Omental fat pad (tissue), 4 donors: ENCODE data around the gene GABRR2. TPM values are rescaled to one million over a fixed set of nuclear protein-coding genes. Genes with fewer than 3 reads are reported as not detected.

Source experiments
- ATAC-seq: fragments of 150-250 bp; one replicate; pipeline ENCODE4 v1.9.1; 2016; ENCODE audit warnings: mild to moderate bottlenecking, moderate library complexity; ENCODE audit not compliant: low FRiP score
- DNase-seq: peaks from one replicate; pipeline ENCODE4 v3.0.0-alpha.2; 2019; ENCODE audit warnings: low spot score
- total RNA-seq, 4 donors: library from RNA; depleted of rRNA; stranded (reverse); fragments of >200 nt; gene quantifications; one replicate each; pipeline ENCODE4 v1.1.0, GENCODE V29; 2016
- TF ChIP-seq, protein P1 (sequence below), 3 donors: fragments of 450-650 bp; IDR thresholded peaks; one replicate each; pipeline ENCODE4 v1.5.1; 2016 to 2017; ENCODE audit warnings: antibody characterized with exemption in 3 of 3, mild to moderate bottlenecking in 3 of 3, moderate library complexity in 2 of 3

Gene GABRR2
- total RNA-seq, 4 donors from 2014 or later = 0.50 to 2.4 (median 1.3) TPM

DNA sequence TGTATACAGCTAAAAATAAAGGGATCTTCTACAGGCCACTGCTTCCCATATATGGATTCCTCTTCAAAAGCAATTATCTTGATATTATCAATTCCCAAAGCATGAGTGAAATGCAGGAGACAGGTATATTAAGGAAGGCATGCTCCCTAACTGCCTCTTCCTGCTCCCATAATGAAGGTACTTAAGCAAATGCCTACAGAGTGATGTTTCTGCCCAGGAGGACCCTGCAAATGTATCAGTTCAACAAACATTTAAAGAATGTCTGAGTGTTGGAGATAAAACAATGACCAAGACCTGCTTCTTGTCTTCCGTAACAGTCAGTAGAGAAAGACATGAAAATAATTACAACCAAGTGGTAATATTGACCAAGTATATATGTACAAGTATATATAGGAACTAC lies 33.3 kb upstream of the GABRR2 start:
- DNase-seq (no peak), ATAC-seq (no peak)
- TF ChIP-seq, protein P1, sequence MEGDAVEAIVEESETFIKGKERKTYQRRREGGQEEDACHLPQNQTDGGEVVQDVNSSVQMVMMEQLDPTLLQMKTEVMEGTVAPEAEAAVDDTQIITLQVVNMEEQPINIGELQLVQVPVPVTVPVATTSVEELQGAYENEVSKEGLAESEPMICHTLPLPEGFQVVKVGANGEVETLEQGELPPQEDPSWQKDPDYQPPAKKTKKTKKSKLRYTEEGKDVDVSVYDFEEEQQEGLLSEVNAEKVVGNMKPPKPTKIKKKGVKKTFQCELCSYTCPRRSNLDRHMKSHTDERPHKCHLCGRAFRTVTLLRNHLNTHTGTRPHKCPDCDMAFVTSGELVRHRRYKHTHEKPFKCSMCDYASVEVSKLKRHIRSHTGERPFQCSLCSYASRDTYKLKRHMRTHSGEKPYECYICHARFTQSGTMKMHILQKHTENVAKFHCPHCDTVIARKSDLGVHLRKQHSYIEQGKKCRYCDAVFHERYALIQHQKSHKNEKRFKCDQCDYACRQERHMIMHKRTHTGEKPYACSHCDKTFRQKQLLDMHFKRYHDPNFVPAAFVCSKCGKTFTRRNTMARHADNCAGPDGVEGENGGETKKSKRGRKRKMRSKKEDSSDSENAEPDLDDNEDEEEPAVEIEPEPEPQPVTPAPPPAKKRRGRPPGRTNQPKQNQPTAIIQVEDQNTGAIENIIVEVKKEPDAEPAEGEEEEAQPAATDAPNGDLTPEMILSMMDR (IDR thresholded peaks at IDR 0.05) = no peak

DNA sequence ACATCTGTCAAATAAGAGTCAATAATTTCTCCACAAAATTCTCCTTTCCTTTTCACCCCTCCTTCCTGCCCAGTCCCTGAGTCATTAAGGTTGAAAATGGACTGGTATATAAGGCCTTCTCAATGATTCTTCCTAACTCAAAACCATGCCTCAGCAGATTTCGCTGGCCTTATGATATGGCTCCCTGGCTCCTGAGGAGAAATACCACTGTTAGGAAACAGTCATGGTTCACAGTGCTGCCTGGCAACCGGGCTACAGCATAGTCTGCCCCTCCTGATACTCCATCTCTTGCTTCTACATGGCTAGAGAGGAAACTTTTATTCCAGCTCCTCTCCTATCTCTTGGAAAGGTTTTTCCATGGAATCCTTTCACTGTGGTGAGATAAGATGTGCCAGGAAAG lies 32.7 kb upstream of the GABRR2 start:
- ATAC-seq (no peak), DNase-seq (no peak)
- TF ChIP-seq, protein P1 (IDR thresholded peaks at IDR 0.05) = no peak

DNA sequence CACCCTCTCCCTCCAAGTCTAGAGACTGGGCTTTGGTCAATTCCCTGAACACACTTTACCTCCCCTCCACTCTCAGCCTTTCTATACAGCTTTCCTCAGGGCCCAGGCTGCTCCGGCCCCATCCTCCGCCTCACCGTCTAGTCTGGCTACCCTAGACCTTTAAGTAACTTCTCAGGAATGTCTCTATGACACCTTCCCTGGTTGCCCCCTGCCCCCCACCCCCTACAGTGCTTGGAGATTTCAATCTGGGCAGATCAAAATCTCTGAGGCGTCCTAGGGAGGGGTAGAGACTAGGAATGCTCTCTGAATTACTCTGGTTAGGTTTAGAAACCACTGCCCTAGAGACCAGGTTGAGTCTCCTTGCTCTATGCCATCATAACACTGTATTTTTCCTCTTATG lies 31.3 kb upstream of the GABRR2 start:
- ATAC-seq = no peak
- TF ChIP-seq, protein P1 (IDR thresholded peaks at IDR 0.05) = no peak
- DNase-seq = no peak

DNA sequence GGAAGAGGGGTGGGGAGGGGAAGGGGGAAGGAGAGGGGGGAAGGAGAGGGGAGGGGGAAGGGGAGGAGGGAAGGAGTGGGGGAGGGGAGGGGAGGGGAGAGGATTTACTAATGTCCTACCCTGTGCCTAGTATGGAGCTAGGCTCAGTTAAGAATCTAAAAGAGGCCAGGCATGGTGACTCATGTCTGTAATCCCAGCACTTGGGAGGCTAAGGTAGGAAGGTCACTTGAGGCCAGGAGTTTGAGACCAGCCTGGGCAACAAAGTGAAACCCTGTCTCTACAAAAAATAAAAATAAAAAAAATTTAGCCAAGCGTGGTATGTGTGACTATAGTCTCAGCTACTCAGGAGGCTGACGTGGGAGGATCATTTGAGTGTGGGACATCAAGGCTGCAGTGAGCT lies 24.5 kb upstream of the GABRR2 start:
- TF ChIP-seq, protein P1 (IDR thresholded peaks at IDR 0.05) = no peak
- DNase-seq = no peak
- ATAC-seq = no peak

DNA sequence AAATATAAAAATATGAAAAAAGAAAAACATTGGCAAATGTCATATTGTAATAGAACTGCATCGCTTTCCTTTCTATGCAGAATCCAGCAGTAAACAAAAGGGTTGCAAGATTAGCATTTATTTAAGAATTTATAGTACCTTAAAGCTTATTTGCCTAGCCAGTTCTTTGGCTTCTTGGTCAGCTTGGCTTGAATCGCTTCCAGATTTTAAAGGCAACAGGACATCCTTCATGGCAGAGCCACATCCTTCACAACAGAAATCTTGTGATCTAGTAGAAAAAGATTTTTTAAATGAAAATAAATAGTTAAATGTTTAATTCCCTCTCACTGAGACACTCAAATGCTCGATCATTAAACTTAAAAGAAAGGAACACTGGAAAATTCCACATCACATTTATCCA lies 20.1 kb upstream of the GABRR2 start:
- TF ChIP-seq, protein P1 (IDR thresholded peaks at IDR 0.05) = no peak

DNA sequence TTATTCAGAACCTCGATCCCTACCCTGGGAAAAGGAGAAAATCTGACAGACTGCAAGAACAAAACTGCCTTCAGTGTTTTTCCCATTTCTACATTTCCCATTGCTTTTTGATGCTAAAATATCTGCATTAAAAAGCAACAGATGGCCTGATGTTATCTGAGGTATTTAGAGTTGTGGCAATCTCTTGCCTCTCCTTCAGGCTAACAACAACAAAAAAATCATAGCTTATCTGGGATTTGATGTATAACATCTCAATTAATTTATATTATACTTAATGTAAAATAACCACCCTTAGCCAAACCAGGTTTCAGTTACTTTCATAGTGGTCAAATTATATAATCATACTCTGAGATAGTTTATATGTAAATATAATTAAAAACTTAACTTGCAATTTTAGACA lies 15.8 kb upstream of the GABRR2 start:
- ATAC-seq = no peak
- no peak for DNase-seq
- TF ChIP-seq, protein P1 (IDR thresholded peaks at IDR 0.05) = no peak

More for the DNA sequence above, 20.1 kb upstream of the GABRR2 start:
- DNase-seq (no peak), ATAC-seq (no peak)

DNA sequence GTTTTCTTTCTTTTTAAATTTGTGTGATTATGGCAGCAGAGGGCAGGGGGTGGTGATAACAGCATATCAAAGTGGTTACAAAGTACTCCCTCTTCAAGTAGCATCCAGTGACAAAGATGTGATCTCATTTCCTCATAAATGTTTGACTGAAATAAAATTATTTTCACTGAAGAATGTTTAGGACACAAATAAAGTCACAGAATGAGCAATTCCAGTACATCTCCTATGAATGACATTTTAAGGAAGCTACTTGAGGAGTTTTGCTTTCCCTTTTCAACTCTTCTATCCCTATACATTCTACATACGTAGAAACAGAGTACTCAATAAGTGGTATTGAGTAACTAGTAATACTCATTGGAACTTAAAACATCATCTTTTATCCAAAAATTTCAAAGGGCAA lies 13.9 kb upstream of the GABRR2 start:
- no peak for DNase-seq
- TF ChIP-seq, protein P1 (IDR thresholded peaks at IDR 0.05) = no peak

More for the DNA sequence above, 13.9 kb upstream of the GABRR2 start:
- ATAC-seq = no peak
